Esophagus squamous epithelium (tissue), 4 donors: Measurements from ENCODE around the gene FLYWCH1.

Experiments used
- POLR2A ChIP-seq, 4 donors: fragments of 450-650 bp; IDR thresholded peaks; one replicate each; pipeline ENCODE4 v1.6.1; 2017; ENCODE audit warnings: antibody characterized with exemption in 4 of 4, mild to moderate bottlenecking in 4 of 4, moderate library complexity in 3 of 4
- TF ChIP-seq, protein P1 (sequence below), 6 experiments: fragments of 450-650 bp in 4 of 6; fragments of 200-600 bp in 2 of 6; sonication (generic) in 2 of 6; IDR thresholded peaks; one replicate each; pipeline ENCODE4 v1.5.1; 2016 to 2019; ENCODE audit warnings: antibody characterized with exemption in 6 of 6, mild to moderate bottlenecking in 4 of 6, moderate library complexity in 4 of 6

DNA sequence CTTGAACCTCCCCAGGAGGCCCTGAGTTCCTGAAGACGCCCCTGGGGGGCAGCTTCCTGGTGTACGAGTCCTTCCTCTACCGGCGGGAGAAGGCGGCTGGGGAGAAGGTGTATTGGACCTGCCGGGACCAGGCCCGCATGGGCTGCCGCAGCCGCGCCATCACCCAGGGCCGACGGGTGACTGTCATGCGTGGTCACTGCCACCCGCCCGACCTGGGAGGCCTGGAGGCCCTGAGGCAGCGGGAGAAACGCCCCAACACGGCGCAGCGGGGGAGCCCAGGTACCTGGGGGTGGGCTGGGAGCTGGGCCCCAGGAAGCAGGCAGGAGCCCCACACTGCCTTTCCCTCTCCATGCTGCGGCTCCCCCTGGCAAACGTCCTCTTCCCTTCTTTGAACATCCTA lies 22.0 kb downstream of the FLYWCH1 start:
- TF ChIP-seq, protein P1, sequence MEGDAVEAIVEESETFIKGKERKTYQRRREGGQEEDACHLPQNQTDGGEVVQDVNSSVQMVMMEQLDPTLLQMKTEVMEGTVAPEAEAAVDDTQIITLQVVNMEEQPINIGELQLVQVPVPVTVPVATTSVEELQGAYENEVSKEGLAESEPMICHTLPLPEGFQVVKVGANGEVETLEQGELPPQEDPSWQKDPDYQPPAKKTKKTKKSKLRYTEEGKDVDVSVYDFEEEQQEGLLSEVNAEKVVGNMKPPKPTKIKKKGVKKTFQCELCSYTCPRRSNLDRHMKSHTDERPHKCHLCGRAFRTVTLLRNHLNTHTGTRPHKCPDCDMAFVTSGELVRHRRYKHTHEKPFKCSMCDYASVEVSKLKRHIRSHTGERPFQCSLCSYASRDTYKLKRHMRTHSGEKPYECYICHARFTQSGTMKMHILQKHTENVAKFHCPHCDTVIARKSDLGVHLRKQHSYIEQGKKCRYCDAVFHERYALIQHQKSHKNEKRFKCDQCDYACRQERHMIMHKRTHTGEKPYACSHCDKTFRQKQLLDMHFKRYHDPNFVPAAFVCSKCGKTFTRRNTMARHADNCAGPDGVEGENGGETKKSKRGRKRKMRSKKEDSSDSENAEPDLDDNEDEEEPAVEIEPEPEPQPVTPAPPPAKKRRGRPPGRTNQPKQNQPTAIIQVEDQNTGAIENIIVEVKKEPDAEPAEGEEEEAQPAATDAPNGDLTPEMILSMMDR (IDR thresholded peaks at IDR 0.05): no peak
- no peak for TF ChIP-seq POLR2A (IDR thresholded peaks at IDR 0.05)
